H1 (cell line): Measurements from ENCODE around the gene TIMM10B.
A peak's percentile ranks its signal among the peaks of the same experiment; 100 is the strongest.

Source experiments
- CBX5 ChIP-seq: fragments of 300-800, 300-1000 bp; sonication (generic); IDR thresholded peaks from 2 replicates; pipeline ENCODE4 v1.7.1; 2016; ENCODE audit warnings: antibody characterized with exemption, low read length, low read depth
- CEBPB ChIP-seq: IDR thresholded peaks from 2 replicates; pipeline ENCODE4 v1.6.1; 2012; ENCODE audit warnings: low read depth, low read length
- EGR1 ChIP-seq: IDR thresholded peaks from 2 replicates; pipeline ENCODE4 v1.6.1; 2011; ENCODE audit warnings: low read depth, low read length, borderline replicate concordance
- EP300 ChIP-seq, 2 experiments: IDR thresholded peaks; 1 replicate in 1 of 2; 2 replicates in 1 of 2; pipeline ENCODE4 v1.6.1; 2011 to 2012; ENCODE audit warnings: low read depth in 2 of 2, low read length in 2 of 2, mild to moderate bottlenecking in 2 of 2, borderline replicate concordance in 1 of 2, inconsistent platforms in 1 of 2, moderate library complexity in 1 of 2
- POLR2A ChIP-seq, 2 experiments: IDR thresholded peaks; 1 replicate in 1 of 2; 2 replicates in 1 of 2; pipeline ENCODE4 v1.6.1; 2011; ENCODE audit warnings: low read depth in 2 of 2, low read length in 2 of 2, mild to moderate bottlenecking in 2 of 2; ENCODE audit errors: control extremely low read depth in 1 of 2
- SAP30 ChIP-seq: fragments of 300-600 bp; sonication (generic); IDR thresholded peaks from 2 replicates; pipeline ENCODE4 v1.7.1; 2012; ENCODE audit warnings: low read length, moderate library complexity, mild to moderate bottlenecking, inconsistent platforms; ENCODE audit not compliant: insufficient read depth, insufficient replicate concordance
- SUZ12 ChIP-seq: fragments of 200-600 bp; sonication (generic); IDR thresholded peaks from 2 replicates; pipeline ENCODE4 v1.6.1; 2012; ENCODE audit warnings: mild to moderate bottlenecking, inconsistent platforms, low read length, moderate library complexity, mixed read lengths
- TF ChIP-seq, protein P1 (sequence below), 3 experiments: IDR thresholded peaks; 1 replicate in 2 of 3; 2 replicates in 1 of 3; pipeline versions ENCODE4 v1.5.1 to v1.6.1; 2011; ENCODE audit warnings: low read length in 3 of 3, mild to moderate bottlenecking in 3 of 3, inconsistent platforms in 2 of 3, low read depth in 1 of 3, moderate library complexity in 1 of 3; ENCODE audit not compliant: insufficient read depth in 1 of 3; ENCODE audit errors: control extremely low read depth in 1 of 3

DNA sequence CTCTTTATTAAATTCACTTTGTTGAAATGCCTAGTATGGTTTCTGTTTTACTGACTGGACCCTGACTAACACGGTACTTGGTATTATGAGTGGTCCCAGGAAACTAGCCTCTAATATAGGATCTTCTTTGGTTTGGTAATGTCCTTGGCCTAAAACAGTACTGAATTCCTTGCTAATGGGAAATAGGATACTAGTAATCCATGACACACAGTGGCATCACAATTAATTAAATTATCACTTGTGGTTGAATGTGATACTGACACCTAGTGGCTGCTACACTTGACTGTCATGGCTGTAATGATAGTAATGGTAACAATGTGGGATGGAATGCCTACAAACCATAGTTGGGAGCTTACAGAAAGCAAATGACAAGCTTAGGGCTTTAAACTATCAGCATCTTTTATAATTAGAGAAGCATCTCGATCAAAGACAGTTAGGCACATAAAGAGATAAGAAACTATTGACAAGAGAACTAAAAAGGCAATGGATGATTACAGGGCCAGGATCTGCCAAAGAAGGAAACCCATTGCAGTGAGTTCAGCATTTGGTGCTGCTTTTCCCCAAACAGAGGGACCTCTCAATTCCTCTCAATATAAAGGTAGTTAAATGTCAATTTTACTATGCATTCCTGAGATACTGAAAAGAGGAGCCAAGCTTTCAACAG is 24.4 kb downstream of the TIMM10B start:
- TF ChIP-seq, protein P1, sequence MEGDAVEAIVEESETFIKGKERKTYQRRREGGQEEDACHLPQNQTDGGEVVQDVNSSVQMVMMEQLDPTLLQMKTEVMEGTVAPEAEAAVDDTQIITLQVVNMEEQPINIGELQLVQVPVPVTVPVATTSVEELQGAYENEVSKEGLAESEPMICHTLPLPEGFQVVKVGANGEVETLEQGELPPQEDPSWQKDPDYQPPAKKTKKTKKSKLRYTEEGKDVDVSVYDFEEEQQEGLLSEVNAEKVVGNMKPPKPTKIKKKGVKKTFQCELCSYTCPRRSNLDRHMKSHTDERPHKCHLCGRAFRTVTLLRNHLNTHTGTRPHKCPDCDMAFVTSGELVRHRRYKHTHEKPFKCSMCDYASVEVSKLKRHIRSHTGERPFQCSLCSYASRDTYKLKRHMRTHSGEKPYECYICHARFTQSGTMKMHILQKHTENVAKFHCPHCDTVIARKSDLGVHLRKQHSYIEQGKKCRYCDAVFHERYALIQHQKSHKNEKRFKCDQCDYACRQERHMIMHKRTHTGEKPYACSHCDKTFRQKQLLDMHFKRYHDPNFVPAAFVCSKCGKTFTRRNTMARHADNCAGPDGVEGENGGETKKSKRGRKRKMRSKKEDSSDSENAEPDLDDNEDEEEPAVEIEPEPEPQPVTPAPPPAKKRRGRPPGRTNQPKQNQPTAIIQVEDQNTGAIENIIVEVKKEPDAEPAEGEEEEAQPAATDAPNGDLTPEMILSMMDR (IDR thresholded peaks at IDR 0.05; ENCODE audit: control extremely low read depth in 1 of 3, insufficient read depth in 1 of 3, low read depth in 1 of 3, low read length in 3 of 3): peak in 2 of 3 experiments; percentile 46 to 86; a peak in 2 of 4 replicates
- TF ChIP-seq SUZ12: no peak
- TF ChIP-seq EGR1: no peak
- no peak for TF ChIP-seq POLR2A (IDR thresholded peaks at IDR 0.05; ENCODE audit: control extremely low read depth in 1 of 2, low read depth in 2 of 2, low read length in 2 of 2)
- TF ChIP-seq CEBPB: no peak
- TF ChIP-seq SAP30: no peak
- TF ChIP-seq CBX5: no peak
- no peak for TF ChIP-seq EP300 (IDR thresholded peaks at IDR 0.05; ENCODE audit: borderline replicate concordance in 1 of 2, low read depth in 2 of 2, low read length in 2 of 2)
